Ovary (tissue), 3 donors: ENCODE results near the gene STMN3.

ENCODE experiments used
- CTCF ChIP-seq, 3 donors: fragments of 450-650 bp in 2 of 3; fragments of 200-600 bp in 1 of 3; IDR thresholded peaks; one replicate each; pipeline versions ENCODE4 v1.5.1 to v1.8.0; 2016 to 2022; ENCODE audit warnings: antibody characterized with exemption in 3 of 3, mild to moderate bottlenecking in 1 of 3
- EP300 ChIP-seq: sonication (generic); formaldehyde crosslinking; IDR thresholded peaks from one replicate; pipeline ENCODE4 v1.6.1; 2017; ENCODE audit warnings: antibody characterized with exemption
- POLR2A ChIP-seq: fragments of 450-650 bp; IDR thresholded peaks from one replicate; pipeline ENCODE4 v1.6.1; 2017; ENCODE audit warnings: antibody characterized with exemption, mild to moderate bottlenecking, moderate library complexity
- donor health status: DM: no; HTN: no; CAD: no.

DNA sequence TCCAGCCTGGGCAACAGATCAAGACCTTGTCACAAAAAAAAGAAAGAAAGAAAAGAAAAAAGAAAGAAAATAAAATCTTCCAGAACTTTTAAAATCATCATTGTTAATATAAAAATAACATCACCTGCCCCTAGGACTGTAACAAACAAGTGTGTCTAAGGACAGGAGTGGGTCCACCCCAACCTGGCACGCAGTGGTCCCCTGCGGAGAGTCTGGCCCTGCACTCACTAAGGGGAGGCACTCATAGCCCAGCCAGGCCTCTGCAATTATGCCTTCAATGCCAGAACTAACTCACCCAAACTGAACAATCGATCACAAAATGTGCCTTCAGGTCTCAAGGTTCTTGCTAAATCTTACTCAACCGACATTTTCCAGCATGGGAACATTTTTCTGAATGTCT lies 31.1 kb downstream of the STMN3 start:
- TF ChIP-seq POLR2A, result no peak
- no peak for TF ChIP-seq CTCF (IDR thresholded peaks at IDR 0.05)
- TF ChIP-seq EP300, result no peak
